K562 (cell line): ENCODE results near the gene SEH1L. TPM values are rescaled to one million over a fixed set of nuclear protein-coding genes. Genes with fewer than 3 reads are reported as not detected.
A peak's percentile ranks its signal among the peaks of the same experiment; 100 is the strongest.

ENCODE experiments used
- BRF1 ChIP-seq: IDR thresholded peaks from 3 replicates; pipeline ENCODE4 v1.6.1; 2011; ENCODE audit warnings: borderline replicate concordance, mild to moderate bottlenecking; ENCODE audit not compliant: insufficient read length; ENCODE audit errors: extremely low read depth
- CEBPG ChIP-seq, 3 experiments: fragments of 200-800 bp in 1 of 3; sonication (Bioruptor generic) in 1 of 3; sonication (generic) in 1 of 3; formaldehyde crosslinking in 1 of 3; IDR thresholded peaks in 2 of 3; conservative IDR thresholded peaks in 1 of 3; 2 replicates each; pipeline versions ENCODE4 v1.6.1 to v1.8.0; 2016 to 2022; ENCODE audit warnings: missing compliant biosample characterization in 2 of 3, missing genetic modification characterization in 2 of 3, mild to moderate bottlenecking in 1 of 3, missing genetic modification reagents in 1 of 3
- CREB3L1 ChIP-seq: fragments of 450-650 bp; IDR thresholded peaks from 2 replicates; pipeline ENCODE4 v1.6.1; 2014; ENCODE audit warnings: low read depth, mild to moderate bottlenecking, moderate library complexity, borderline replicate concordance
- E2F3 ChIP-seq: fragments of 250-450 bp; sonication (Bioruptor Pico); IDR thresholded peaks from 2 replicates; pipeline ENCODE4 v1.4.0; 2020; ENCODE audit warnings: mild to moderate bottlenecking
- EP400 ChIP-seq: fragments of 450-650 bp; IDR thresholded peaks from 2 replicates; pipeline ENCODE4 v1.6.1; 2017; ENCODE audit warnings: antibody characterized with exemption, mild to moderate bottlenecking, moderate library complexity
- IRF2 ChIP-seq: sonication (generic); formaldehyde crosslinking; IDR thresholded peaks from 2 replicates; pipeline ENCODE4 v1.8.1; 2022; ENCODE audit warnings: mild to moderate bottlenecking, missing genetic modification reagents
- MAZ ChIP-seq, 2 experiments: fragments of 450-650 bp in 1 of 2; sonication (generic) in 1 of 2; formaldehyde crosslinking; IDR thresholded peaks in 1 of 2; conservative IDR thresholded peaks in 1 of 2; 2 replicates each; pipeline versions ENCODE4 v1.4.0 to v1.5.0; 2020; ENCODE audit warnings: mild to moderate bottlenecking in 1 of 2, missing genetic modification reagents in 1 of 2
- MECOM ChIP-seq: fragments of 250-450 bp; sonication (Bioruptor Pico); IDR thresholded peaks from 2 replicates; pipeline ENCODE4 v1.8.0; 2022; ENCODE audit warnings: inconsistent platforms
- MEF2A ChIP-seq: IDR thresholded peaks from 2 replicates; pipeline ENCODE4 v1.6.1; 2011; ENCODE audit warnings: low read depth, mild to moderate bottlenecking, low read length, moderate library complexity; ENCODE audit not compliant: control insufficient read depth
- MLX ChIP-seq, 2 experiments: fragments of 450-650 bp in 1 of 2; sonication (generic) in 1 of 2; formaldehyde crosslinking; conservative IDR thresholded peaks; 2 replicates each; pipeline versions ENCODE4 v1.4.0 to v1.8.1; 2020 to 2022; ENCODE audit warnings: mild to moderate bottlenecking in 1 of 2, missing genetic modification reagents in 1 of 2
- NFRKB ChIP-seq: fragments of 450-650 bp; IDR thresholded peaks from 2 replicates; pipeline ENCODE4 v1.6.1; 2016; ENCODE audit warnings: low read depth
- NKRF ChIP-seq: fragments of 450-650 bp; IDR thresholded peaks from 2 replicates; pipeline ENCODE4 v1.6.1; 2016; ENCODE audit warnings: borderline replicate concordance
- PCBP2 ChIP-seq: fragments of 200-400 bp; formaldehyde crosslinking; IDR thresholded peaks from 2 replicates; pipeline ENCODE4 v1.6.1; 2018; ENCODE audit warnings: low read length, low read depth, mild to moderate bottlenecking, moderate library complexity; ENCODE audit not compliant: poor library complexity, severe bottlenecking
- PML ChIP-seq: IDR thresholded peaks from 2 replicates; pipeline ENCODE4 v1.6.1; 2012; ENCODE audit warnings: low read length, inconsistent platforms
- SMAD1 ChIP-seq: fragments of 150-350 bp; IDR thresholded peaks from 2 replicates; pipeline ENCODE4 v1.6.1; 2014; ENCODE audit warnings: low read length, low read depth; ENCODE audit not compliant: partially characterized antibody
- SMARCB1 ChIP-seq: IDR thresholded peaks from 2 replicates; pipeline ENCODE4 v1.6.1; 2011; ENCODE audit warnings: improper control_type of control experiment, low read depth; ENCODE audit not compliant: insufficient read length
- TAF15 ChIP-seq: fragments of 200-400 bp; formaldehyde crosslinking; IDR thresholded peaks from 2 replicates; pipeline ENCODE4 v1.6.1; 2017; ENCODE audit warnings: mild to moderate bottlenecking, low read depth, low read length, moderate library complexity
- TAF9B ChIP-seq: fragments of 450-650 bp; IDR thresholded peaks from 2 replicates; pipeline ENCODE4 v1.6.1; 2018; ENCODE audit warnings: mild to moderate bottlenecking; ENCODE audit not compliant: partially characterized antibody
- ZBTB12 ChIP-seq: fragments of 250-450 bp; sonication (Bioruptor Pico); IDR thresholded peaks from 2 replicates; pipeline ENCODE4 v1.4.0; 2020
- ZNF239 ChIP-seq: fragments of 250-450 bp; sonication (Bioruptor Pico); IDR thresholded peaks from 2 replicates; pipeline ENCODE4 v1.4.0; 2020; ENCODE audit warnings: mild to moderate bottlenecking
- ZNF282 ChIP-seq: sonication (generic); formaldehyde crosslinking; IDR thresholded peaks from 2 replicates; pipeline ENCODE4 v1.8.1; 2023; ENCODE audit warnings: missing genetic modification reagents
- ZNF408 ChIP-seq: fragments of 250-450 bp; sonication (Bioruptor Pico); IDR thresholded peaks from 2 replicates; pipeline ENCODE4 v1.4.0; 2020; ENCODE audit warnings: low read depth, mild to moderate bottlenecking, moderate library complexity
- polyA plus RNA-seq, 8 experiments: library from polyadenylated mRNA; depleted of rRNA in 4 of 8; stranded (reverse) in 5 of 8; unstranded in 3 of 8; fragments of >200 nt; fragmentation: Nextera tagmentation in 2 of 8; fragmentation: Illumina TruSeq in 1 of 8; extraction: Ambion mirVana in 2 of 8; extraction: Trizol in 1 of 8; gene quantifications; 2 replicates each; pipeline versions ENCODE4 v1.2.1 to v1.2.3, GENCODE V29; 2011 to 2014; ENCODE audit warnings: inconsistent platforms in 1 of 8, missing spikeins in 1 of 8
- total RNA-seq, 7 experiments: library from RNA; depleted of rRNA in 6 of 7; stranded (reverse); fragments of >200 nt in 6 of 7; fragmentation: Illumina TruSeq in 2 of 7; extraction: Trizol in 2 of 7; gene quantifications; 2 replicates each; pipeline versions ENCODE4 v1.2.1 to v1.2.3, GENCODE V29; 2011 to 2021; ENCODE audit warnings: low replicate concordance in 1 of 7

SEH1L gene
- total and polyA plus RNA-seq, 9 of the 15 experiments (the other 6 are each of a cell fraction or from before 2014, with no cell fraction given): 62.2 to 180 (median 108) TPM

GRCh38 chr18:12947285-12948049, at the start of gene SEH1L (continued):
- no peak for TF ChIP-seq MECOM
- TF ChIP-seq EP400: peak; percentile 77
- TF ChIP-seq SMAD1: peak; percentile 48
- no peak for TF ChIP-seq ZBTB12 (CRISPR knock-in tag)
- no peak for TF ChIP-seq E2F3 (CRISPR knock-in tag)
- no peak for TF ChIP-seq IRF2
- TF ChIP-seq TAF9B: peak; percentile 52
- TF ChIP-seq ZNF239 (CRISPR knock-in tag): no peak
- no peak for TF ChIP-seq CEBPG (CRISPR knock-in tag; IDR thresholded peaks at IDR 0.05)
- TF ChIP-seq CEBPG (tag; conservative IDR thresholded peaks at IDR 0.05 in 1 of 2, IDR thresholded peaks at IDR 0.05 in 1 of 2): no peak
- TF ChIP-seq TAF15: no peak
- TF ChIP-seq NFRKB: peak; percentile 18; the same call in 1 of the 2 replicates
- no peak for TF ChIP-seq BRF1
- TF ChIP-seq PCBP2: no peak
- peak; percentile 75; the same call in 1 of the 2 replicates for TF ChIP-seq NKRF
- TF ChIP-seq MEF2A: no peak
- no peak for TF ChIP-seq ZNF282 (CRISPR knock-in tag)
- no peak for TF ChIP-seq SMARCB1
- peak in 1 of 2 experiments; percentile 59; a peak in 1 of 4 replicates for TF ChIP-seq MLX (CRISPR knock-in tag; conservative IDR thresholded peaks at IDR 0.05)
- TF ChIP-seq MAZ (CRISPR knock-in tag; conservative IDR thresholded peaks at IDR 0.05 in 1 of 2, IDR thresholded peaks at IDR 0.05 in 1 of 2): peak in 1 of 2 experiments; percentile 30; a peak in 1 of 4 replicates
- TF ChIP-seq CREB3L1: peak; percentile 40; the same call in 1 of the 2 replicates
- TF ChIP-seq ZNF408 (CRISPR knock-in tag): no peak
- TF ChIP-seq PML: no peak; the same call in 1 of the 2 replicates
